ENCODE data around the gene WDR93.

Gene WDR93

DNA sequence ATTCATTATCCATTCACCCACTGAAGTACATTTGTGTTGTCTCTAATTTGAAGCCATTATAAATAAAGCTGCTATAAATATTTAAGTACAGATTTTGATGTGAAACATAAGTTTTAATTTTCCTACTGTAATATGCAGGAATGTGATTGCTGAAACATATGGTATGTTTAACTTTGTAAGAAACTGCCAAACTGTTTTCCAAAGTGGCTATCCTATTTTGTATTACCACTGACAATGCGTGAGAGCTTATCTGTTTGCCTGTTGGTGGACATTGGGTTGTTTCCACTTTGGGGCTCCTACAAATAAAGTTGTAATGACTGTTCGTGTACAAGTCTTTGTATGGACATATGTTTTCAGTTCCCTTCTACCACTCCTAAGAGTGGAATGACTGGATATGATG is 2.5 kb downstream of the WDR93 start:
- DNase-seq, result no peak

DNA sequence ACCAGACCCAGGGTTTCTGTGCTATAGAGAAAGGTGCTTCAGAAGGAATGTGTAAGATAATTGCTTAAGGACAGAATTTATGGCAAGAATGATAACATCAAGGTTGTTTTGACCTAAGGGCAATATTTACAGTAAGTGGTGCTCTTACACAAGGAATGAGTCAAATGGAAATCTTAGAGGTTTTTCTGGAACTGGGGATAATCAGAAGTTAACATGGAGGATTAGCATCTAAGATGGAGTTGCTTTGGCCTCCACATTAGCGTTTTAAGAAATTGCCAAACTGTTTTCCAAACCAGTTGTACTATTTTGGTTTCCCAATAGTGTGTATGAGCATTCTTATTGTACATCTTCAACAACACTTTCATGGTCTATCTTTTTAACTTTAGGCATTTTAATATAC is 3.1 kb downstream of the WDR93 start:
- DNase-seq, result no peak

DNA sequence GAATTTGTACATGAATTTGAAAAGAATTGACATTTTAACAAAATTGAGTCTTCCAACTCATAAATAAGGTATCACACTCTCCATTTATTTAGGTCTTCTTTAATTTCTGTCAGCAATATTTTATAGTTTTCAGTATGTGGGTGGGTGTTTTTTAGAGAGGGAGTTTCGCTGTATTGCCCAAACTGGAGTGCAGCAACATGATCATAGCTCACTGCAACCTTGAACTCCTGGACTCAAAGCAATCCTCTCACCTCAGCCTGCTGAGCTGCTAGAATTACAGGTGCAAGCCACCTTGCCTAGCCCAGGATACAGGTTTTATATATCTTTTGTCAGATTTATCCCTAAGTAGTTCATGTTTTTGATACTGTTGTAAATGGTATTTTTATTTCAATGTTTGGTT is 4.6 kb downstream of the WDR93 start:
- DNase-seq, result no peak

DNA sequence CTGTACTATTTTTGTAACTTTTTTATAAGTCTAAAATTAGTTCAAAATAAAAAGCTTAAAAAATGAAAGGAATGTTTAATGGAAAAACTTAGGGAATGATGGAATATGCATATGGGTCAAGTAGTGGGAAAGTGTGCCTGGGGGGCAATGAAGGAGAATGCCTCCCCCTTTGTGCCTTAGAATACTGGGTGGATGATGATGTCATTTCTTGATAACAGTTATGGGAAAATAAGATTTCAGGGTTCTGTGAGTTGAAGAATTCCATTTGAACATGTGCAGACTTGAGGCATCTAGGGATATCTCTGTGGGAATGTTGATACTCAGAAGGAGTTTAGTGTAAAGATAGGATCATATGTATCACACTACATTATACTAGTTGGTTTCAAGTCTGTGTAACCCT is 13.8 kb downstream of the WDR93 start:
- no peak for DNase-seq

DNA sequence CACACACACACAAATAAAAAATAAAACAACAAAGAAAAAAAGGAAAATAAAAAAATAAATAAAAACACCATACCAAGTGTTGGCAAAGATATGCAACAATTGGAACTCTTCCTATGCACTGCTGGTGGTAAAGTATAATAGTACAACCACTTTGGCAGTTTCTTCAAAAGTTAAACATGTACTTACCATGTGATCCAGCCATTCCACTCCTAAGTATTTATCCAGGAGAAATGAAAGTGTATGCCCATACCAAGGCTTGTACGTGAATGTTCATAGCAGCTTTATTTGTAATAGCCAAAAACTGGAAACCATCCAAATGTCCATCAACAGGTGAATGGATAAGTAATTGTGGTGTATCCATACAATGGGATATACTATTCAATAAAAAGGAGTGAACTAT is 17.0 kb downstream of the WDR93 start:
- DNase-seq, result no peak

DNA sequence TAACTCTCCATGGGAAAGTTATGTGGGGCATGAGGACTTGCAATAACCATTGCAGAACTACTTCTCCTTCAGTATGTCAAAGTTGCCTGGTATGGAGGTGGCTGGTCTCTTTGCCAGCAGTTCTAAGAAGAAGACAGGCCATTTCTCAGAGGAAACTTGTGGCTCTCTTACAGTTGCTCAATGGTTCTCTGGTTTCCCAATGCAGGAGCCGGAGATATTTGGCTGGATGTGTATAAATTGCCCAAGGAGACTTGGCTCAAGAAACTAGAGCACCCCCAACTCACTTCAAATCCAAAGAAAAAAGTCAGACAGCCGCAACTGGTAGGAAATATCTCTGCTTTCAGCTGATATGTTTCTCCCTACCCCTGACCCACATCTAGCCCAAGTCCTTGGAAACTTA is 24.2 kb downstream of the WDR93 start:
- DNase-seq, result no peak

DNA sequence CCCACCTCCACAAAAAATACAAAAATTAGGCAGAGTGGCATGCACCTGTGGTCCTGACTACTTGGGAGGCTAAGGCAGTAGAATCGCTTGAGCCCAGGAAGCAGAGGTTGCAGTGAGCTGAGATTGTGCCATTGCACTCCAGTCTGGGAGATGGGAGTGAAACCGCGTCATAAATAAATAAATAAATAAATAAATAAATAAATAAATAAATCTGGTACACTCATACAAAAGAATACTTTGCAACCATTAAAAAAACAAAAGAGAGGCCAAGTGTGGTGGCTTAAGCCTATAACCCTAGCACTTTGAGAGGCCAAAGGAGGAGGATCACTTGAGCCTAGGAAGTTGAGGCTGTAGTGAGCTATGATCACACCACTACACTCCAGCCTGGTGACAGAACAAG is 32.4 kb downstream of the WDR93 start:
- no peak for DNase-seq

DNA sequence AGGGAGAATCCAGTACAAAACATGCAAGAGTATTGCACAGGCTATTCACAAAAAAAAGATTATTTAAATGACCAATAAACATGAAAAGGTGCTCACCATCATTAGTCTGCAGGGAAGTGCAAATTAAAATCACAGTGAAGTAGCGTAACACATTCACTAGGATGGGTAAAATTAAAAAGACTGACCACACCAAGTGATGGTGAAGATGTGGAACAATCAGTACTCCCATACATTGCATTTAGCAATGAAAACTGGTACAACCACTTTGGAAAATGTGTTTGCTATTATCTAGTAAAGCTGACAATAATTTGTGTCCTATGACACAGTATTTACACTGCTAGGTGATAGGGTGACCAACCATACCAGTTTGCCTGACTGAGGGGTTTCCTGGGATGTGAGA is 34.0 kb downstream of the WDR93 start:
- DNase-seq, result no peak

DNA sequence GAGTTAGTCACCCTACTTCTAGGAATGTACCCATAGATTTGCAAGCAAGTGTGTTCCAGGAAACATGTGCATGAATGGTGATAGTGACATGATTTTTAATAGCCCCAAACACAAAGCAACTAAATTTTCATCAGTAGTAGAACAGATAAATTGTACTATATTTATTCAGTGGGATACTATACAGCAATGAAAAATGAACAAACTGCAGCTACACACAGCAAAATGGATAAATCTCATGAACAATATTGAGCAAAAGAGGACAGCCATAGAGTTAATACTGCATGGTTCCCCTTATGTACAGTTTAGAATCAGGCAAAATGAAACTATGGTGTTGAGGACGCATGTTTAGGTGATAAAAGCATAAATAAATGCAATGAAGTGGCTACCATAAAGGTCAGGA is 34.5 kb downstream of the WDR93 start:
- DNase-seq, result no peak

DNA sequence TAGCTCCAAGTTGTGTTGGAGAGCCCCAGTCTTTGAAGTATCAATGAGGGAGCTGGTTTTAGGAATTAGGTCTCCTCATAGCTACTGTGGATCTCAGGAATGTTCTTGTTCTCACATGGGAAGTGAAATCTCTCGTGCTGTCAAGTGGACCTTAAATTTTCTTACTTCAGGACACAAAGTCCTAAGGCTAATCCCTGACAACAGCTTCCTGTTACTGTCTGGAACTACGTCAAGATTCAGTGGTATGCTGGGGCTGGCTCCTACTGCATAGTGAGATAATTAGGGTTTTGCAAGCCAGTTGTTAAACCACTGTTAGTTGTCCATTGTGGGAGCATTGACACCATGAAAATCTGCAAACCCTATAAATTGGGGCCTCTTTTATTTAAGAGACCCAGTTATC is 37.6 kb downstream of the WDR93 start:
- DNase-seq, result no peak

DNA sequence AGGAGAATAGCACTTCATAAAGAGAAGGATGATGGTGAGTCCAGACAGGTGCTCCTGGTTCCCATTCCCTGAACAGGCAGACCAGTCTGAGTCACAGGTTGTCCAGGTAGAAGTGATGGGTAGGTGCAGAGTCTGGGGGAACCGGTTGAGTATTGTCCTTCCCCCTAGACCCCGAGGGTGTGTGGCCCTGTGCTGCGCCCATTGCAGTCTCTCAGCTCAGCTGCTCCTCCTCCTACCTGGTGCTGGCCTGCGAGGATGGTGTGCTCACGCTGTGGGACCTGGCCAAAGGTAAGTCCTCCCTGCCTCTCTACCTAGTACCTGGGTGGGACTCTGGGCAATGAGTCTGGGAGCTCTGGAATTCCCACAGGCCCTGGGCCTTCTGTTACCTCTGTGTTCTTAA is 40.7 kb downstream of the WDR93 start:
- no peak for DNase-seq

DNA sequence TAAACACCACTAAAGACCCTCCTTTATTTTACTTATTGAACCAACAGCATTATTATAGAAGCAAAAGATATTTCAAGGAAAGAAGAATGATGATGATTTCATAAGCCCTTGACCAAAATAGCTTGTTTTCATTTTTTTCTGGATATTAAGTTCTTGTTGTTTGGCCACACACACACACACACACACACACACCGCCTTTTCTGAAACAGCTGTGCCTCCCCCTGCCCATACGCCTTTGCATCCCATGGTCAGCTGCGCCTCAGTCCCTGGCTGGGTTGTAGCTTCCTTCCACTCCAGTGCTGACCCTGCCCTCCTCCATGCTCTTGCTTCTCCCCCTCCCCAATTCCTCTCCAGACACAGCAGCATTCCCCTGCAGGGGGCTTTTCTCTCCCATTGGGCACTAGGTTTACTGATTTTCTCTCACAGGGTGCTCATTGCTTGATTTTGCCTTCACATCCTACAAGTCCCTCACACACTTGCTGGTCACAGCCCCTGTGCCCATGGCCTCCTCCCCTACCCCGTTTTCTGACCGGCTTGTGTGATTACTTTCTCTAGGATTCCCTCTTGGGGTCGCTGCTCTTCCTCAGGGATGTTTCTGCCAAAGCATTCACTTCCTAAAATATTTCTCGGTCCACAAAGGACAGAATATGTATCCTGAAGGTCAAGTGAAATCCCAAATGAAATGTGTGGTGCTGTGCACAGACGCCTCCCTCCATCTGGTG is 42.0 kb downstream of the WDR93 start:
- DNase-seq, result no peak

DNA sequence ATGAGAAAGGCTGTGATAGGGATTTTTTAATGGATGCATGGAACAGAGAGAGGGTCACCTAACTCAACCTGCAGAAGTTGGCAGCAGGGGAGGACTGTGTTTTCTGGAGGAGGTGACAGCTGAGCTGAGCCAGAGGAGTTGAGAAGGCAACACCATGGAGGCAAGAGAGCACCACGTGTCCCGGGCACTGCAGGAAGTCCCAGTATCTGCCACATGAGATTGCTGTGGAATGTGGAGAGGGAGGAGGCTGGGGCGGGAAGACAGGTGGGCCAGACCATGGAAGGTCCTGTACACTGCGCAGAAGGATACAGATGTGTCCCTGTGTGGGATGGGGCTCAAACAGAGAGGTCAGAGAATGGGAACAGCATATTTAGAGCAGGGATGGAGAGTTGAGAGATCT is 45.2 kb downstream of the WDR93 start:
- no peak for DNase-seq

DNA sequence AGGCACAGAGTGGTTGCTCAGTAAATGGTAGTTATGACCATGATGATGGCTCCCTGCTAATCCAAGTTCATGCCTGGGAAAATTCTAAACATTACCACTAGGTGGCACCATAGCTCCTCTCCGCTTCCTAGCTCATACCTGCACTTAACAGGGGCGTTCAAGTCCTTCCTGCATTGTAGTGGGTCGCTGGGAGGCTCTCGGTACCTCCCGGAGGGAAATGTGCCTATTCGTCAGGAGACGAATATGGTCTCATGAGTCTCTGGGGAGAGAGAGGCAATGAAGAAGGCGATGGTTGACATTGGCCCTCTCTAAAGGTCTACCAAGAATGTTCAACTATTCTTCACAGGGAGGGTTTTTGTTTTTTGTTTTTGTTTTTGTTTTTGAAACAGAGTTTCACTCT is 49.5 kb downstream of the WDR93 start:
- peak; percentile 26 for DNase-seq

DNA sequence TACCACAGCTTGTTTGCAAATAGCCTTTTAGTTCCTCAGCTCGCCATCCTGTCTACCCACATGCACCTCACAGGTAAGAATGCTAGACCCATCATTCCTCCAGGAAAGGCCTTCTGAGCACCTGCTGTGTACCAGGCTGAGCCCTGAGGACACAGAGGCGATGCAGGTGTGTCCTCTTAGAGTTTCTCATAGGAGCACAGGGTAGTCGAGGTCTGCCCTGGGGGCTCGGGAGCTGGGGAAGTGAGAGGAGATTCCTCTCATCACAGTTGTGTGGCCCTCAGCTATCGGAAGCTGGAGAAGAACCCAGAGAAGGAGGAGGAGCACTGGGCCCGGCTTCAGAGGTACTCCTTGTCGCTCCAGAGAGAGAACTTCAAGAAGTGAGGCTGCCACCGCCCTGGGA is 52.4 kb downstream of the WDR93 start:
- DNase-seq, result no peak

DNA sequence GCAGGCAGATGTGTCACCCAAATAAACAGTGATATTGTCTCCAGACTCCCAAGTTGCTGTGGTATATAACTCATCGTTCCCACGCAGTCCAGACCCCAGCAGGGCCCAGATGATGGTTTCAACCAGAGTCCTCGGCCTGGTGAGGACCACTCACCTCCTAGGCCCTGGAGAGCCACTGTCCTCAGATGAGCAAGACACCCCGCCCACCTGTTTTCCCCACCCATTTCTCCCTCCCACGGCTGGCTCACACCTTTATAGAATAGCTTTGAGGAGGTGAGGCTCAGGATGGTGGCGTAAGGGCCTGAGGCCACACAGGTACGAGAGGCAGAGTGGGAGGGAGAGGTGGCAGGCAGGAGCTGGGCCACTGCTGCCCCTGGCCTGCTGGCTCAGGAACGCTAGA is 53.0 kb downstream of the WDR93 start:
- no peak for DNase-seq

DNA sequence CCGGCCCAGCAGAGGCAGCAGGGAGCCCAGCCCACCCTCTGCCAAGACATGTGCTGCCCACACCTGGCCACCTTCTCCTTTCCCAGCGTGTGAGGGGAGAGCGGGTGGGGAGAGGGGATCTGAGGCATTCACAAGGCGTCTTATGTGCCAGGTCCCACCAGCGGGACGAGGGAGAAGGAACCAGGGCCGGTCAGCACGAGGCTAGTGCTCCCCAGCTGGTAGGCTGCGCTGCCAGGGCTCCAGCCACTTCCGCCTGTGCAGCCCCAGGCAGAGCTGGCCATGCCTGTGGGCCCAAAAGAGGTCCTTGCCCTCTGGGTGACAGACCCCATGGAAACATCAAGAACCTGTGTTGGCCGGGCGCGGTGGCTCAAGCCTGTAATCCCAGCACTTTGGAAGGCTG is 54.5 kb downstream of the WDR93 start:
- DNase-seq, result no peak

DNA sequence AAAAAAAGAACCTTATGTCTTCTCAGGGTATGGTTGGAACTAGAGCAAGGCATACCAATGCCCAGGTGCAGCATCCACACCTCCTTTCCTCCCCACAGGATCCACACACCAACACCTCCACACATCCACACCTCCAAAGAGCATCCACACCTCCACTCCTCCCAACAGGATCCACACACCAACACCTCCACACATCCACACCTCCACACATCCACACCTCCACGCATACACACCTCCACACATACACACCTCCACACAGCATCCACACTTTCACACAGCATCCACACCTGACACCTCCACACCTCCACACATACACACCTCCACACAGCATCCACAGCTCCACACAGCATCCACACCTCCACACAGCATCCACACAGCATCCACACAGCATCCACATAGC is 55.2 kb downstream of the WDR93 start:
- no peak for DNase-seq

DNA sequence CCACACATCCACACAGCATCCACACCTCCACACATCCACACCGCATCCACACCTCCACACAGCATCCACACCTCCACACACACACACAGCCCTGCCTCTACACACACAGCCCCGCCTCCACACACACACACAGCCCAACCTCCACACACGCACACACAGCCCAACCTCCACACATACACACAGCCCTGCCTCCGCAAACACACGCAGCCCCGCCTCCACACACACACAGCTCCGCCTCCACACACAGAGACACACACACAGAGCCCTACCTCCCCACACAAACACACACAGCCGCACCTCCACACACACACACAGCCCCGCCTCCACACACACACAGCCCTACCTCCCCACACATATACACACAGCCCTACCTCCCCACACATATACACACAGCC is 55.8 kb downstream of the WDR93 start:
- no peak for DNase-seq

DNA sequence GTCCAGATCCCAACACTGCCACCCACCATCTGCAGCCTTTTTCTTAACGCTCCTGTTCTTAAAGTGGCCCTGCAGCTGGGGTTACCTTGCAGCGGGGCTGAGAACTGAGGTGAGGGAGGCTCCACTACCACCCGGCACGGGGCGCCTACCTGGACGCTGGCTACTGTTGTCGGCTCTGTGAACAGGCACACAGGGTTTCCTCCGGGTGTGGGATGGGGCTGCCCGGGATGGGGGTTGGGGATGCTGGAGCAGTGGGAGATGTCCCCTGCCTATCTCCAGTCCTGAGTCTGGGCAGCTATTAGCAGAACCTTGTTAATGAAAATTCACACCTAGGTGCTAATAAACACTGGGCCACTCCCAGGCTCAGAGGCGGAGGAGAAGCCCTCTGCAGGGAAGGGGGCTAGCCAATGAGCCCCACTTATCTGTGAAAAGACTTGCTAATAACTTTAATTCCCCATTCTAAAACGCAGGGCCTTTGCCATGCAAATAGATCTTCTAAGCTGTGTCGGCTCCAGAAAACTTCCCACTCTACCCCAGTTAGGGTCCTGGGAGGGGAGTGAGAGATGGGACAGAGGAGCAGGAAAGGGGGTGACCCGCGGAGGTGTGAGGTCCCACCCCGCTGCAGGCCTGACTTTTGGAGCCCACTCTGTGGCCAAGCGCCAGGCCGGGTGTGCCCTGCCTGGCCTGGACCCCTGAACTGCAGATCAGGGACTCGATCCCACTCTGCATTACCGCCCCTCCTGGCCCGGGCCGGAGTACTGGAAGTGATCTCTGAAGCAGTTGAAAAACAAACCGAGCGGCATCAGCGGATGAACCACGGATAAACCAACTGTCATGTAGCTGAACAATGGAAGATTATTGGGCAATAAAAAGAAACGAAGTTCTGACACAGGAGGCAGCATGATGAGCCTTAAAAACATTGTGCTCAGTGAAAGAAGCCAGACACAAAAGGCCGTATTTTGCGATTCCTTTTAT is 57.4 kb downstream of the WDR93 start:
- no peak for DNase-seq

DNA sequence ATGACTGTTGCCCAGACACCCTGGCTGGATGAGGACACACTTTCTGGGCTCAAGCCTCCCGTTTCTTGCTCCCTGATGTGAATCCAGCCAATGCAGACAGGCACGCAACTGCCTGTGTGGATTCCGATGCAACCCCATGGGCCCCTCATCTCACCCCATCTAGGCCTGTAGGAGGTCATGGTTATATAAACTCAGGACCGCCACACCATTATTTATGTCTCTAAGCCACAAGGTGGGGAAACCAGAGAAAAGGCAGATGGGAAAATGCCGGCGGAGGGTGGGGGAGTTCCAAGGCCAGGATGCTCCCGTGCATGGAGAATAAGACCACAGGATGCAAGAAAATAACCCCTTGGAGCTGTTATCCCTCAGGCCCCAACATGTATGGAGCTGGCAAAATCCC is 58.4 kb downstream of the WDR93 start:
- no peak for DNase-seq

DNA sequence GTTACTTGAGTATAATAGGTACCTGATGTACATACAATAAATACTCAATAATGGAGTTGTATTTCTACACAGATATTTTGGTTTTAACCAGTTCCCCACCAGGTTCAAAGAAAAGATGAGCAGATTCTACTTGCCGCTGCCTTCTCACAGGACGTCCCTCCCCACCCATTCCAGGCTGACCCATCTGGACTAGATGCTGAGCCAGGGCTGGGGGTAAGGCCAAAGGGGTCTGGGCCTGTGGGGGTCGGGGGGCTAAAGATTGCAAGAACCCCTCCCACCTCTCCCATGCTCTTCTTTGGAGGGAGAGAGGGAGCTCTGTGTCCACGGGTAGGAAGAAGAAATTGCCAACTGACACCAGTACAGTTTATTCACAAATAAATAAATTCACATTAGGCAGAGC is 58.9 kb downstream of the WDR93 start:
- DNase-seq, result no peak

DNA sequence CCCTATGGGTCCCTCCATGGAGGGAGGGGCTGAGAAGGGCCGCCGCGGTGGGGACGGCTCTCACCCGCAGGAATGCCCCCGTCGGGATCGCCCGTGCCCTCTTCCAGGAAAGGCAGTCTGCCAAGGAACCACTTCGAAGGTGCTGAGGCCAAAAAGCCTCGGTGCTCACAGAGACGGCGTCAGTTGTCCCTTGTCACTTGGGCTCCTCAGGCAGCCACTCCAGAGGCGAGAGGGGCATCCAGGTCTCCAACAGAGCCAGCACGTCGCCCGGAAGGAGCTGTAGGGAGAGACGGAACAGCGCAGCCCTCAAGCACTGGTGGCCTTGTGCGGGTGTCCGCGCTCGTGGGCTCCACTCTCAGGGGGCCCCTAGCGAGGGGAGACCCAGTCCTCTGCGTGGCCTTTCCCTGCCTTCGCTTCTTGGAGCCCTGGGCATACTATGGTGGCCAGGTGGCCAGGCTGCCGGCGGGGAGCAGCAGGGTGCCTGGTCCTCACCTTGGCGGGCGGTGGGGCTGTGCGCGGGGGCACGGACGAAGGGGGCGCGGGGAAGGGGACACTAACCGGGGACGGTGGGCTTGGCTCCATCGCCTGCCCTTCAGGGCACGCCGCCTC is 59.4 kb downstream of the WDR93 start:
- no peak for DNase-seq

Measured in NCI-H510A (cell line).